COR-L47 (cell line): ENCODE measurements around the gene ITSN1.
"Not testable (repeated sequence)": the region's sequence is repeated elsewhere in the genome, so short reads cannot be mapped to it uniquely, and the experiment has no call there.

ENCODE experiments used
- DNase-seq: peaks from one replicate; lab custom pipeline; 2025; lab: John Stamatoyannopoulos, UW

Gene ITSN1

DNA sequence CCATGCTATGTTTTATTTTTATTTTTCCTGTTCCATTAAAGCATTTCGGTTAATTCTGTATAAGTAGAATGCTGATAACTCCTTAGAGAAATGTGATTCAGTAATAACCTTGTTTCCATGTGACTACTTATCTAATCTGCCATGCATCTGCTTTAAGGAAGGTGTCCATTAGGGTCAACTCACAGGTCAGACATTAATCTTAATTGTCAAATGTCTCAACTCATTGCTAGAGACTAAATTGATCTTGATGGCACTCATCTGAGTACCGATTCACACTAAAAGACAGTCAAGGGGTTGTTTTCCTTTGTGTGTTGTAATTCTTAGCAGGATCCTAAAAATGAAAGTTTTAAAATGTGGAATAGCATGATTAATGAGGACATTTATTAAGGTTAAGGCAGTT is 41.8 kb downstream of the ITSN1 start:
- no peak for DNase-seq

DNA sequence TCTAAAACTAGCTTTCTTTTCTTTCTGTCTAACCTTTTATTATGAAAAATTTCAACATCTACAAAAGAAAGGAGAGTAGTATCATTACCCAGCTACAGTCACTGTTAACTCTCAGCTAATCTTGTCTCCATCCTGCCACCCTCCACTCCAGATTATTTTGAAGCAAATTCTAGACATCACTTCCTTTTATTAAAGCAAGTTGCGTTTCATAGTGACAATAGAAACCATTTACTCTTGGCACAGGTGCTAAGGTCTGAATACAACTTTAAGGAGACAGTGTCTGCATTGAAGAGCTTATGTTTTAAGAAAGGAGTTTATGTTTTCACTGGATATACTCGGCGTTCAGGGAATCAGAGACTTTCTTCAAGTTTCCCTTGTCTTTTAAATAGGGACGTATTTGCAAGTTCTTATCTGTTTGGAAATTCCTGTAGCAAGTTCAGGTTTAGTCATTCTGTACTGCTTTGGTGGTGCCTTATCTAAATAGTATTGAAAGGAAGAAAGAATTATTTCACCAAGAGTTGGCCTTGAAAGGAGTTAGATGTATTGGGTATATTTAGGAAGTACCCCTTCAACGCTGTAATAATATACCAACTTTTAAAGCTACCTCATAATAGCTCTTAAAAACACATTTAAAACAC is 42.7 kb downstream of the ITSN1 start:
- no peak for DNase-seq

DNA sequence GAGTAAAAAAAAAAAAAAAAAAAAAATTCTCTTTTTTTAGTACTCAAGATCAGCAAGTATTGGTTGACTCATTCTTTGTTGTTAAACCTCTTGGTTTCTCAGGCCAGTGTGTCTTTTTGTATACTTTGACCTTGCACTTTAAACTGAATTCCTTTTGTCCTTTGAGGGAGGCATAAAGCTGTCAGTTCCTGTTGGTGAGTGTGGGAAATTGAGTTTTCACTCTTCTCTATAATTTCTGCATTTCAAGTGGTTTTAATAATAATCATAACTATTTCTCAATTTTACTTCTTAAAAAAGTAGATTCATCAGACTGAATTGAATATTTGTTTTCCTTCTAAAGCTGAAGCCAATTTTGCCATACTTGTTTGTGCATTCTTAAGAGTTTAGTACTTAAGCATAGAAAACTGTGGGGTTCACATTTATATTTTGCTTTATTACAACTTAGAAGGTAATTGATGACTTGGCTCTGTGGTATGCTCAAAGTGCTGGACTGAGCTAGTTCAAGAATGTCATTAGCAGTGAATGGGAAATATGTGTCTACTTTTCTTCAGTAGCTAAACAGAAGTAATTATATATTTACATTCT is 43.4 kb downstream of the ITSN1 start:
- no peak for DNase-seq

- no peak for DNase-seq
Observed at GRCh38 chr21:33686386-33686785, 44.1 kb downstream of the ITSN1 start.

DNA sequence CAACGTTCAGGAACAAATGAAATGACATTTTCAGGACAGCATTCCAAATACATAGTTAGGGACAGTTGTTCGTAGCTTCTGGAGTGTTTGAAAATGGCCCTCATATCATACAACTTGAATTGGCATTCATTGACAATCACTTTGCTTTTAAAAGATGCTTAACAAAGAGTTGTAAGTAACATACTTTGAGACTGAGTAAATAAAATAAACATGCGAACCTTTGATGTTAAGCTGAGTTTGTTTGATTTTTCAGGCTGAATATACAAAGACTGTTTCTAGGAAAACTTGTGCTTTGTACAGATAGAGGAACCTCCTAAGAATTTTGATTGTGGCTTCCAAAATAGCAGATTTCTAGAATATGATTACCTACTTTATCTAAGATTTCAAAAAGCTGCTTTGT is 45.3 kb downstream of the ITSN1 start:
- DNase-seq: no peak

DNA sequence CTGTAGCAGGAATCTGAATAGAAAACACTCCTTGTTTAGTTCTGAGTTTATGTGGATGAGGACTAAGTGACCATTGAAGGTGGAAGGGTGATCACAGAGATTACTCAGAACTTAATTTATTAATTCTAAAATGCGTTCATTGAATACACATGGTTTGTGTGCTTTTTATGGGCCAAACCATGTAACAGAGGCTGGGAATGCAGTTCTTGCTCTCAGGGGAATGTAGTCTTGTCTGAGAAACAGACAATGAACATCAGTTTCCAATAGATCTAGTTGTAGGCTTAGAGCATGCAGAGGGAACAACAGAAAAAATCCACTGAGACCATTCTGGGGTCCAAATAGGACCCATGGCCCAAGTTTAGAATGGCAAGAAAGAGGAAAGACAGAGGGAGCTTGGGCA is 46.1 kb downstream of the ITSN1 start:
- no peak for DNase-seq

DNA sequence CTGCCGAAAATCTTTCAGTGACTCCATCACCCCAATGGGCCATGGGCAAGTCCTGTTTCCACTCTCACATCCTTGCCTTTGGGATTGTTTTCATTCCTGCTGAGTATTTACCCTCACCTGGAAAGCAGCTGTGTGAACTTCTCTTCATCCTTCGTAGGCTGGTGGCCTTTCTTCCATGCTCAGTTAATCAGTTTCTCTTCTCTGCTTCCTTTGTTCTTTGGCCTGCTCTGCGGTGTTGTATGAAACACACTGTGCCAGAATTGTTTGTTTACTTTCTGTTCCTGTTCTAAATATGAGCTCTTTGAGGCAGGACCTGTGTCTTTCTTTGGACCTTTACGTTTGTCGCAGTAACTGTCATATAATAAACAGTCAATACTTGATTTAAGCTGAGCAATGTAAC is 48.6 kb downstream of the ITSN1 start:
- no peak for DNase-seq

DNA sequence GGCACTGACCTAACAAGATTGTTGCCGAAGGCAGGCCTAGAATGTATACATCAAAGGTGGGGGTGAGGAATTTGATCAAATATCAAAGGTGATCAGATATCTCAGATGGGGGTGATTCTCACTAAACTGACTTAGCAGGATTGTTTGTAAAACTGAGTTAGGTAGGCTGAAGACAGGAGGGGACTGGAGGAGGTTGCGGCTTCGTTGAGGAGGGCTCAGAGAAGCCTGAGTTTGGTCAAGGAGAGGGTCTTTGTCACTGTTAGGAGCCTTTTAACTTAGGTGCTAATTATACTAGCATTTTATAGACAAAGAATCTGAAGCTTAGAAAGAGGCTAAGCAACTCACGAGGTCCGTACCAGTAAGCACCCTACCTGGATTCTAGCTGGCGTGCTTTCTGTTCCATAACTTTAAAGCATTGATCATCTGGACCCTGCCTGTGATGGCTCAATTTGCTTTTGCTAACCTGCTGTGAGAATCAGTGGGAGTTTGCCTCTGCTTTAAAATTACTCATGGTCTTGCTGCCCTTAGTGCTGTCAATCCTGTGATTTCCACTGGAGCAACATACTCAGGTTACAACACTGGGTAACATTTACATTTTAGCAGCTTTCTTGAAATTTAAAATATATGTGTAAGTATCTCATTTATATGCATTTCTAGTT is 49.8 kb downstream of the ITSN1 start:
- DNase-seq: no peak

GRCh38 chr21:33695813-33696212 is 53.5 kb downstream of the ITSN1 start:
- no peak for DNase-seq

DNA sequence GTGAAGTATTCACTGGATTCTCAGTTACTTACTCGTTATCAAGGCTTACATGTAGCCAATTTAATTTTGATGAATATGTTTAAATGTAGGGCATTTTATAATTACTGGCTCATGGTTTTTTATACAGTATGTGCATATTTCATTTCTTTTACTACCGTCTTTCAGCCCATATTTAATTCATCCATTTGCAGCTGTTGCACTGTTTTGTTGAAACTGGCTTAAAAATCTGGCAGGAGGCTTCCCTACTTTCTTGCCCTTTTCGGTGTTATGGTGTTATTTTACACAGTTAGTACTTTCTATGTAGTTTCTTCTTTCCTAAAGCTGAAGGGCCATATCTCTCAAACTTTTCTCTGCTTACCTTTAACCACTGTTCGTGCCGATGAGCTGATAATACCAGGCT is 54.2 kb downstream of the ITSN1 start:
- DNase-seq: no peak

DNA sequence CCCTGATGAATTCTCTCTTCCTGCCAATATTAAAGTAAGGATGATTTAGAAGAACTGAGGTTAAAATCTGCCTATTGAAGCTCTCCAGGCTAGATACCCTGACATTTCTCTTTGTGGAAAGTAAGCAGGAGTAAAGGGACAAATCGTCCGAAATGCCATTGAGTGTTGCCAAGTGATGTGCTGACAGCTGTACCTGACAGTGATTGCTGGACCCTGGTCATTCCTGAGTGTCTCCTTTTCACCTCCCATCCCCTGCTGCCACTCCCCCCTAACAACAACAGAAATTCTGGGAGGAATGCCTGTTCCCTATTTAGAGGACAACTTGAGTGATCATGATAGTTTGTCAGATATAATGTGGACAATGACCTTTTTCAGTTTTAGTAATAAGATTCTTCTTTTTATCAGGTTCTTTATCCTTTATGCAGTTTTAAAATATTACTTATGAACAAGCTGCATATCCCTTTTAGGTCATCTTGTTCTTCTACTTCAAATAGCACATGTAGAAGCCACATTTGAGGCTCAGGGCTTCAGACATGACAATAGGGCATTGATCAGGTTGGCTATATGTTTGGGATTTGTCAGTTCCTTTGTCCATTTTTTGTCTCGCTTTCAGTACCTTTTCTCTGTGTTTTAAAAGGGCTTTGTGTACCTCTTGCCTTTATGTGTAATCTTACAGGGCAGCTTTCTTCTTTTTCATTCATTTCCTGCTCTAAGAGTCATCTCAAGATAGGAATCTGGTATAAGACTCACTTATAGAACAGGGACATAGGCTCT is 56.0 kb downstream of the ITSN1 start:
- no peak for DNase-seq

GRCh38 chr21:33699277-33699676 is 57.0 kb downstream of the ITSN1 start:
- DNase-seq: no peak

- no peak for DNase-seq
Observed at GRCh38 chr21:33700491-33700890, 58.2 kb downstream of the ITSN1 start.

DNA sequence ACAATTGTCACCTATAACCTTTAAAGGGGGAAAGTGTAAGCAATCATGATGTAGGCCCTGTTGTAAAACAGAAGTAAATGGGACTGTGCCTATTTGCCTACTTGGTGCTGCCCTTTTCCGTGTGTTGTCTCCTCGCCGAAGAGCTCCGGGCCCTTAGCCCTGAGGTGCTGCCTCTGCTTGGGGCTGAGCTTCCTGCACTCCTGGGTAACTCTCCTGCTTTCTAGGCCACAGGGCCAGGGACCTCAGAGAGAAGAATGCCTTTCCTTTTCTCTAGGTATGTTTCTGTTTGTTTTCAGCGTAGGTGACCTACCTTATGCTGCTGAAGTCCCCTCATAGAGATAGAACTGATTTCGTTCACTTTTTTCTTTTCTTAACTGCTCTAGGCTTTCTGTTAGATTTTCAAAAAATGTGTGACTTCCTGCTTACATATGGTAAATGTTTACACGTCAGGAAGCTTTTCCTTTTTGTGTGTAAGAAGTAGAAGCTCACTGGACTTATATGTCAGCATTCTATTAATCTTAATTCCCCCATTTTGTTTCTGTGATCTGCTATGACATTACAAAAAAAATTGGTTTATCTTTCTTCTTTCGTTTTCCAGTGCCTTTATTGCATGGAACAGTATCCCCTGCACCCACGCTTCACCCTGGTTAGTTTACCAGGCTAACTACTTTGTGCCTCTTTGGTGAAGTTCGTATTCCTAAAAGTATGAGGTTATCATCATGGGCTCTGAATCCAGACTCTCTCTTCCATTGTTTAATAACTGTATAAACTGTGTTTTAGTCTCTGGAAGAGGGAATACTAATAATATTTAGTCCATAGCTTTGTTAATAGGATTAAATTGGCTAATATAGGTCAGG is 61.7 kb downstream of the ITSN1 start:
- DNase-seq: no peak

GRCh38 chr21:33707846-33708245 is 65.5 kb downstream of the ITSN1 start:
- no peak for DNase-seq

DNA sequence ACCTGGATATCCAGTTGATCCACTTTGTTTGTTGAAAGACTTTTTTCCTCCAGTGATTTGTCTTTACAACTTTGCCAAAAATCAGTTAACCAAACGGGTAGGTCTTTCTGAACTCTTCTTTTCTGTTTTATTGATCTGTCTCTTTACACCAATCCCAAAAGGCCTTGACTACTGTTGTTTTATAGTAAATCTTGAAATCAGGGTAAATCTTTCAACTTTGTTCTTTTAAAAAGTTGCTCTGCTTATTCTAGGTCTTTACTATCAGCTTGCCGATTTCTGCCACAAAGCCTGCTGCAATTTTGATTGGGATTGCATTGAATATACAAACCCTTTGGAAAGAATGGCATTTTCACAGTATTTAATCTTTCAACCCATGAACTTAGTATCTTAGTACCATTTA is 66.6 kb downstream of the ITSN1 start:
- no peak for DNase-seq

DNA sequence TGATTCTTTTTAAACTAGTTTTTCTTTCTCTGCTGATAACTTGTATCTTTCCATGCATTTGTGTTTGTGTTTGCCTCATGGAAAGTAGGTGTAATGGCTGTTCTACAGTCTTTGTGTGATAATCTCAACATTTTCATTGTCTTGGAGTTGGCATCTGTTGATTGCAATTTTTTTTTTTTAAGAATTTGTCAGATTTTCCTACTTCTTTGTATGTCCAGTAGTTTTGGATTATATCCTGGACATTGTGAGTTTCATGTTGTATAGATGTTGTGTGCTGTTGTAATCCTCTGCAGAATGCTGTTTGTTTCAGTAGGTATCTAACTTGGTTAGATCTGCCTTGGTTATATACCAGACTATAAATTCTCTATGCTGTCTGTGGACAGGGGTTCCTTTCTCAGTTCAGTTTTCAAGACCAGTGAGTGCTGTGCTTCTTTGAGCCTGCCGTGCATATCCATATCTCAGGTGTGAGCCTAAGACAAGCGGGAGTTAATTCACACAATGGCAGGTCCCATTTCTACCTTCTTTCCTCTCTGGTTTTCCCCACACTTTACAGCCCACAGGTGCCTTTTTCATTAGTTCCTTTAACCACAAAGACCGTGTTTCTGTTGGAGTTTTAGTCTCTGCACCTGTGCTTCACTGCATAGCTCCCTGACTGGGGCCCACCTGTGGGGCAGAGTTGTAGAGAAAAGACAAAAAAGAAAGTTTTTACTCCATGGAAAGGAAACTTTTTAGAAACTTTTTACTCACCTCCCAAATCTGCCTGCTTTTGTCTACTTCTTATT is 69.9 kb downstream of the ITSN1 start:
- DNase-seq: no peak

DNA sequence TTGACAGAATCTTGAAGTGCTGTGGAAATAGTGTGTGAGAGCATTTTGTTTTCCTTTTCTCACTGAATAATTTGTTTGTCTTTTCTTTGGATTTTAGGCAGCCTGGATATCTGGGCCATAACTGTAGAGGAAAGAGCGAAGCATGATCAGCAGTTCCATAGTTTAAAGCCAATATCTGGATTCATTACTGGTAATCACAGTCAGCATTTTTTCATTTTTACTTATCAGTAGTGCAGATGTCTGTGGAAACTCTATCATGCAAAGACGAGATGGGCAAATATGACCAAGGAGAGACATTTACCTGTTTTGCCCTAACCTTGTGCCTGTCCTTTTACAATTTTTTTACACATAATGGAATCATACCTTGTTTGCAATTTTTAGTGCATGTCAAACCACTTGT is 78.8 kb downstream of the ITSN1 start:
- no peak for DNase-seq

DNA sequence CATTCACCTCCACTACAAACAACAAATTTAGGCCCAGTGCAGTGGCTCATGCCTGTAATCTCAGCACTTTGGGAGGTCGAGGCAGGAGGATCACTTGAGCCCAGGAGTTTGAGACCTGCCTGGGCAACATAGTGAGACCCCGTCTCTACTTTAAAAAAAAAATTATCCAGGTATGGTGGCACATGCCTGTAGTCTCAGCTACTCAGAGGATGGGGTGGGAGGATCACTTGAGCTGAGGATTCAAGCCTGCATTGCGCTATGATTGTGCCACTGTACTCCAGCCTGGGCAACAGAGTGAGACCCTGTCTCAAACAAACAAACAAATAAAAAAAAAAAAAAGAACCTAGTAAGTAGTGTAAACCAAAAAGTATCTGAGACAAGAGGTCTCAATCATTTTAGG is 86.8 kb downstream of the ITSN1 start:
- not testable (repeated sequence) for DNase-seq

GRCh38 chr21:33729641-33730040 is 87.3 kb downstream of the ITSN1 start:
- DNase-seq: no peak

GRCh38 chr21:33731447-33731846 is 89.1 kb downstream of the ITSN1 start:
- DNase-seq: no peak
